ENCODE results near the gene SLC34A2. TPM values are rescaled to one million over a fixed set of nuclear protein-coding genes. Genes with fewer than 3 reads are reported as not detected.

The SLC34A2 gene
- total and polyA plus RNA-seq, 4 donors, result 0.10 to 1.4 (median 0.50) TPM; not detected in 1

DNA sequence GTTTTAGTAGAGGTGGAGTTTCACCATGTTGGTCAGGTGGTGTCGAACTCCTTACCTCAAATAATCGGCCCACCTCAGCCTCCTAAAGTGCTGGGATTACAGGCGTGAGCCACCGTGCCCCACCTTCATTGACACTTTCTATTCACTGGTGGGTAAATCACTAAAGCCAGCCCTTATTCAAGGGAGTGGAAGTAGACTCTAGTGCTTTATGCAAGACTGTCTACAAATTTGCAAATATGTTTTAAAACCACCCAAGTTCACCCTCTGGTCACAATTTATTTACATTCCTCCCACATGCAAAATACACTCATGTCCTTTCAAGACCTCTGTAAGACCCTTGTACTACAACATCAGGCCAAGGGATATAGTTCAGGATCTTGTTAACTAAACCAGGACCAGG is 45.0 kb downstream of the SLC34A2 start:
- intact Hi-C loops (cut with DNase I), result no loop called here
- ATAC-seq (ENCODE audit: low FRiP score), result no peak
- WGBS, 2 donors, result 90% methylated on average over 4 of the region's 4 CpGs

GRCh38 chr4:25702848-25703247 is 47.2 kb downstream of the SLC34A2 start:
- no peaks in the 10 kb centered on the region for H3K9me3 ChIP-seq (ENCODE audit: control insufficient read depth, low read length)
- no peaks in the 10 kb centered on the region for H3K27me3 ChIP-seq (ENCODE audit: control insufficient read depth in 1 of 2, insufficient read depth in 2 of 2, low read length in 1 of 2)
- intact Hi-C loops (cut with DNase I), result no loop called here
- ATAC-seq (ENCODE audit: low FRiP score), result no peak
- H3K4me3 ChIP-seq (ENCODE audit: low read length in 2 of 2), result no peak overlapping the region
- H3K36me3 ChIP-seq (ENCODE audit: control insufficient read depth in 1 of 2, insufficient read depth in 2 of 2, low read length in 1 of 2), result no peaks in the 10 kb centered on the region
- H3K4me1 ChIP-seq (ENCODE audit: control insufficient read depth in 1 of 2, insufficient read depth in 2 of 2, low read length in 2 of 2), result peaks cover 0 to 2% of the 10 kb centered on the region in 2 donors
- H3K27ac ChIP-seq (ENCODE audit: low read depth in 1 of 2, low read length in 2 of 2), result no peak overlapping the region
- DNase-seq, result no peak
- WGBS, 2 donors, result 5 to 9% methylated on average over 5 of the region's 5 CpGs

More for the DNA sequence above, 45.0 kb downstream of the SLC34A2 start:
- Histone ChIP-seq H3K4me1 (ENCODE audit: control insufficient read depth in 1 of 2, insufficient read depth in 2 of 2, low read length in 2 of 2) (peaks cover 0 to 2% of the 10 kb centered on the region in 2 donors), H3K27me3 (ENCODE audit: control insufficient read depth in 1 of 2, insufficient read depth in 2 of 2, low read length in 1 of 2) (no peaks in the 10 kb centered on the region), H3K36me3 (ENCODE audit: control insufficient read depth in 1 of 2, insufficient read depth in 2 of 2, low read length in 1 of 2) (no peaks in the 10 kb centered on the region), H3K9me3 (ENCODE audit: control insufficient read depth, low read length) (no peaks in the 10 kb centered on the region), H3K27ac (ENCODE audit: low read depth in 1 of 2, low read length in 2 of 2) (no peak overlapping the region), H3K4me3 (ENCODE audit: low read length in 2 of 2) (no peak overlapping the region)
- DNase-seq, result no peak

GRCh38 chr4:25703731-25704388 is 48.2 kb downstream of the SLC34A2 start:
- Histone ChIP-seq H3K27ac (ENCODE audit: low read depth in 1 of 2, low read length in 2 of 2) (no peak overlapping the region), H3K36me3 (ENCODE audit: control insufficient read depth in 1 of 2, insufficient read depth in 2 of 2, low read length in 1 of 2) (no peaks in the 10 kb centered on the region), H3K27me3 (ENCODE audit: control insufficient read depth in 1 of 2, insufficient read depth in 2 of 2, low read length in 1 of 2) (no peaks in the 10 kb centered on the region), H3K4me3 (ENCODE audit: low read length in 2 of 2) (no peak overlapping the region), H3K4me1 (ENCODE audit: control insufficient read depth in 1 of 2, insufficient read depth in 2 of 2, low read length in 2 of 2) (peaks cover 0 to 2% of the 10 kb centered on the region in 2 donors), H3K9me3 (ENCODE audit: control insufficient read depth, low read length) (no peaks in the 10 kb centered on the region)
- ATAC-seq (ENCODE audit: low FRiP score) (no peak), DNase-seq (no peak)
- intact Hi-C loops (cut with DNase I), result no loop called here
- 72 to 78% methylated on average over 3 of the region's 3 CpGs for WGBS, 2 donors

DNA sequence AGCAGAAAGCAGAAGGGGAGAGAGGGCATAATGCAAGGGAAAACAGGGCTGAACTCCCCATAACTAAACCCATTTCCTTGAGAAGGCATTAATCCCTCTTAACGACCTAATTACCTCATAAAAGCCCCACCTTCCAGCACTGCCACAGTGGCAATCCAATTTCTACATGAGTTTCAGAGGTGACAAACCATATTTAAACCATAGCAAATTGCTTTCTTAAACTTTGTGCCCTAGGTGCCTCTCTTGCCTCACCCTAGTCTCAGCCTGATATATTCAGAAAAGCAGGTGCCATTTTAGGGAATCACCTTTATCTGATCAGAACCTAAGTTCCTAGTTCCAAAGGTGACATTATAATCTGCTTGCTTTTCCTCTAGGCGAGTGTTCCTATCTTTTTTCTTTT is 48.9 kb downstream of the SLC34A2 start:
- Histone ChIP-seq H3K27me3 (ENCODE audit: control insufficient read depth in 1 of 2, insufficient read depth in 2 of 2, low read length in 1 of 2) (no peaks in the 10 kb centered on the region), H3K4me1 (ENCODE audit: control insufficient read depth in 1 of 2, insufficient read depth in 2 of 2, low read length in 2 of 2) (peaks cover 0 to 2% of the 10 kb centered on the region in 2 donors), H3K36me3 (ENCODE audit: control insufficient read depth in 1 of 2, insufficient read depth in 2 of 2, low read length in 1 of 2) (no peaks in the 10 kb centered on the region), H3K4me3 (ENCODE audit: low read length in 2 of 2) (no peak overlapping the region), H3K27ac (ENCODE audit: low read depth in 1 of 2, low read length in 2 of 2) (no peak overlapping the region), H3K9me3 (ENCODE audit: control insufficient read depth, low read length) (no peaks in the 10 kb centered on the region)
- intact Hi-C loops (cut with DNase I), result no loop called here
- no peak for DNase-seq
- WGBS, 2 donors, result 82% methylated on average over 2 of the region's 2 CpGs
- no peak for ATAC-seq (ENCODE audit: low FRiP score)

- no peak for DNase-seq
- 59 to 60% methylated on average over 3 of the region's 3 CpGs for WGBS, 2 donors
- Histone ChIP-seq H3K36me3 (ENCODE audit: control insufficient read depth in 1 of 2, insufficient read depth in 2 of 2, low read length in 1 of 2) (no peaks in the 10 kb centered on the region), H3K27me3 (ENCODE audit: control insufficient read depth in 1 of 2, insufficient read depth in 2 of 2, low read length in 1 of 2) (no peaks in the 10 kb centered on the region), H3K27ac (ENCODE audit: low read depth in 1 of 2, low read length in 2 of 2) (no peak overlapping the region), H3K9me3 (ENCODE audit: control insufficient read depth, low read length) (no peaks in the 10 kb centered on the region), H3K4me3 (ENCODE audit: low read length in 2 of 2) (no peak overlapping the region), H3K4me1 (ENCODE audit: control insufficient read depth in 1 of 2, insufficient read depth in 2 of 2, low read length in 2 of 2) (no peaks in the 10 kb centered on the region)
- ATAC-seq (ENCODE audit: low FRiP score), result no peak
- intact Hi-C loops (cut with DNase I), result no loop called here
Observed at GRCh38 chr4:25710637-25711036, 55.0 kb downstream of the SLC34A2 start.

DNA sequence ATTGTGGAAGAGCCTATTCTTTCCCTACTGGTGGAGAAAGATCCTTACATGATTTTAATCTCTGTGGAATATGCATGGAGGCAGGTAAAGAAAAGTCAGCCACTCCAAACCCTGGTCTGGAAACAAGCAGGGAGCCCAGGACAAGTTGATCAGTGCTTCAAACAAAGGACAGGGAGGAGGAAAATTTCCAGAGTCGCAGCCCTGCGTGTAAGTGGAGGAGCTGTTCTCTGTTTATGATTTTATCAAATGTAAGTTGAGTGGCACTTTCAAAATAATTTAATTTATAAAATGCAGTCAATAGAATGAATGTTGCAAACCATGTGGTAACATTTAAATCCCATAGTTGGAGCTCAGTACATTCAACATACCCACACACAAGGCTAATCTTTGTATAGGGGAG is 57.0 kb downstream of the SLC34A2 start:
- no peaks in the 10 kb centered on the region for H3K27me3 ChIP-seq (ENCODE audit: control insufficient read depth in 1 of 2, insufficient read depth in 2 of 2, low read length in 1 of 2)
- intact Hi-C loops (cut with DNase I), result no loop called here
- H3K36me3 ChIP-seq (ENCODE audit: control insufficient read depth in 1 of 2, insufficient read depth in 2 of 2, low read length in 1 of 2), result no peaks in the 10 kb centered on the region
- no peaks in the 10 kb centered on the region for H3K9me3 ChIP-seq (ENCODE audit: control insufficient read depth, low read length)
- no peak for ATAC-seq (ENCODE audit: low FRiP score)
- no peak overlapping the region for H3K4me3 ChIP-seq (ENCODE audit: low read length in 2 of 2)
- DNase-seq, result no peak
- H3K27ac ChIP-seq (ENCODE audit: low read depth in 1 of 2, low read length in 2 of 2), result no peak overlapping the region
- no peaks in the 10 kb centered on the region for H3K4me1 ChIP-seq (ENCODE audit: control insufficient read depth in 1 of 2, insufficient read depth in 2 of 2, low read length in 2 of 2)
- WGBS, 2 donors, result 91 to 96% methylated on average over 2 of the region's 2 CpGs

GRCh38 chr4:25713812-25714211 is 58.2 kb downstream of the SLC34A2 start:
- no peak for ATAC-seq (ENCODE audit: low FRiP score)
- 87 to 88% methylated on average over 4 of the region's 4 CpGs for WGBS, 2 donors

DNA sequence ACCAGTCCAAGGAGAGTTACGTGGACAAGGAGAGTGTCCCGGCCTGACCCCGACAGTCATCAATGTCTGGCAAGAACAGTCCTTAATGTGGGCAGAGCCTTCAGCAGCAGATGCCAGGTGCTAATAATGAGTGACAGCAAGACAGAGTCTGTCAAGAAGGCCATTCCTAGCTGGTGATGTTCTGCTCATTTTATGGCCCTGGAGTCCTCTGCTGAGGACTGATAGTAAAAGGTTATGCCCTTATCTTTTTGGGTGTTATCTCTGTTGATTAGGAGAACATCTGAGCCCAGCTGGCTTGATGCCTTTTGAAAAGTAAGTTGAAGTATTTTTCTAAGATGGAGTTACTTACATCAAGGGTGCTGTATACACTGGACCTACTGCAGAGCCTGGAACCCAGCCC is 67.3 kb downstream of the SLC34A2 start:
- Histone ChIP-seq H3K4me1 (ENCODE audit: control insufficient read depth in 1 of 2, insufficient read depth in 2 of 2, low read length in 2 of 2) (no peaks in the 10 kb centered on the region), H3K9me3 (ENCODE audit: control insufficient read depth, low read length) (peaks cover 4% of the 10 kb centered on the region), H3K4me3 (ENCODE audit: low read length in 2 of 2) (no peak overlapping the region), H3K27ac (ENCODE audit: low read depth in 1 of 2, low read length in 2 of 2) (no peak overlapping the region), H3K36me3 (ENCODE audit: control insufficient read depth in 1 of 2, insufficient read depth in 2 of 2, low read length in 1 of 2) (no peaks in the 10 kb centered on the region), H3K27me3 (ENCODE audit: control insufficient read depth in 1 of 2, insufficient read depth in 2 of 2, low read length in 1 of 2) (no peaks in the 10 kb centered on the region)
- intact Hi-C loops (cut with DNase I), result no loop called here
- WGBS, 2 donors, result 34 to 39% methylated on average over 3 of the region's 3 CpGs
- DNase-seq (no peak), ATAC-seq (ENCODE audit: low FRiP score) (no peak)

More at GRCh38 chr4:25713812-25714211, 58.2 kb downstream of the SLC34A2 start:
- DNase-seq, result no peak
- Histone ChIP-seq H3K4me1 (ENCODE audit: control insufficient read depth in 1 of 2, insufficient read depth in 2 of 2, low read length in 2 of 2) (no peaks in the 10 kb centered on the region), H3K27ac (ENCODE audit: low read depth in 1 of 2, low read length in 2 of 2) (no peak overlapping the region), H3K4me3 (ENCODE audit: low read length in 2 of 2) (no peak overlapping the region), H3K36me3 (ENCODE audit: control insufficient read depth in 1 of 2, insufficient read depth in 2 of 2, low read length in 1 of 2) (no peaks in the 10 kb centered on the region), H3K9me3 (ENCODE audit: control insufficient read depth, low read length) (no peaks in the 10 kb centered on the region), H3K27me3 (ENCODE audit: control insufficient read depth in 1 of 2, insufficient read depth in 2 of 2, low read length in 1 of 2) (no peaks in the 10 kb centered on the region)
- intact Hi-C loops (cut with DNase I), result no loop called here

- H3K36me3 ChIP-seq (ENCODE audit: control insufficient read depth in 1 of 2, insufficient read depth in 2 of 2, low read length in 1 of 2), result no peaks in the 10 kb centered on the region
- DNase-seq (no peak), ATAC-seq (ENCODE audit: low FRiP score) (no peak)
- H3K27me3 ChIP-seq (ENCODE audit: control insufficient read depth in 1 of 2, insufficient read depth in 2 of 2, low read length in 1 of 2), result no peaks in the 10 kb centered on the region
- H3K27ac ChIP-seq (ENCODE audit: low read depth in 1 of 2, low read length in 2 of 2), result no peak overlapping the region
- WGBS, 2 donors, result 78 to 91% methylated on average over 1 of the region's 1 CpG
- H3K9me3 ChIP-seq (ENCODE audit: control insufficient read depth, low read length), result peaks cover 4% of the 10 kb centered on the region
- H3K4me3 ChIP-seq (ENCODE audit: low read length in 2 of 2), result no peak overlapping the region
- intact Hi-C loops (cut with DNase I), result no loop called here
- no peaks in the 10 kb centered on the region for H3K4me1 ChIP-seq (ENCODE audit: control insufficient read depth in 1 of 2, insufficient read depth in 2 of 2, low read length in 2 of 2)
Observed at GRCh38 chr4:25723409-25723808, 67.8 kb downstream of the SLC34A2 start.
